ENCODE data around the gene PLAU. TPM values are rescaled to one million over a fixed set of nuclear protein-coding genes. Genes with fewer than 3 reads are reported as not detected.
A peak's percentile ranks its signal among the peaks of the same experiment; 100 is the strongest.
"Not testable (repeated sequence)": the region's sequence is repeated elsewhere in the genome, so short reads cannot be mapped to it uniquely, and the experiment has no call there.

The PLAU gene
- polyA plus RNA-seq, 4 donors: 11.9 to 35.9 (median 20.3) TPM

GRCh38 chr10:73917566-73918305 is 6.8 kb downstream of the PLAU start:
- no peak for DNase-seq (ENCODE audit: low read depth in 4 of 4, low spot score in 3 of 4)

- DNase-seq (ENCODE audit: low read depth in 4 of 4, low spot score in 3 of 4): not testable (repeated sequence)
These were observed 8.5 kb downstream of the PLAU start for GRCh38 chr10:73919481-73919880.

- no peak for DNase-seq (ENCODE audit: low read depth in 4 of 4, low spot score in 3 of 4)
These were observed 9.2 kb downstream of the PLAU start for GRCh38 chr10:73920089-73920488.

- DNase-seq (ENCODE audit: low read depth in 4 of 4, low spot score in 3 of 4): no peak
These were observed 11.3 kb downstream of the PLAU start for GRCh38 chr10:73922007-73922863.

- no peak for DNase-seq (ENCODE audit: low read depth in 4 of 4, low spot score in 3 of 4)
These were observed 11.9 kb downstream of the PLAU start for GRCh38 chr10:73922864-73923133.

GRCh38 chr10:73923935-73924598 is 13.1 kb downstream of the PLAU start:
- DNase-seq (ENCODE audit: low read depth in 4 of 4, low spot score in 3 of 4): no peak

- DNase-seq (ENCODE audit: low read depth in 4 of 4, low spot score in 3 of 4): no peak
These were observed 14.0 kb downstream of the PLAU start for GRCh38 chr10:73924935-73925334.

GRCh38 chr10:73925539-73925938 is 14.6 kb downstream of the PLAU start:
- DNase-seq (ENCODE audit: low read depth in 4 of 4, low spot score in 3 of 4): no peak

GRCh38 chr10:73926152-73926764 is 15.3 kb downstream of the PLAU start:
- no peak for DNase-seq (ENCODE audit: low read depth in 4 of 4, low spot score in 3 of 4)

- not testable (repeated sequence) for DNase-seq (ENCODE audit: low read depth in 4 of 4, low spot score in 3 of 4)
These were observed 19.8 kb downstream of the PLAU start for GRCh38 chr10:73930630-73931327.

- no peak for DNase-seq (ENCODE audit: low read depth in 4 of 4, low spot score in 3 of 4)
These were observed 21.1 kb downstream of the PLAU start for GRCh38 chr10:73931767-73932619.

- DNase-seq (ENCODE audit: low read depth in 4 of 4, low spot score in 3 of 4): no peak
These were observed 21.7 kb downstream of the PLAU start for GRCh38 chr10:73932620-73933112.

- no peak for DNase-seq (ENCODE audit: low read depth in 4 of 4, low spot score in 3 of 4)
These were observed 23.1 kb downstream of the PLAU start for GRCh38 chr10:73934074-73934473.

- no peak for DNase-seq (ENCODE audit: low read depth in 4 of 4, low spot score in 3 of 4)
These were observed 25.0 kb downstream of the PLAU start for GRCh38 chr10:73935895-73936294.

GRCh38 chr10:73937333-73938043 is 26.6 kb downstream of the PLAU start:
- no peak for DNase-seq (ENCODE audit: low read depth in 4 of 4, low spot score in 3 of 4)

GRCh38 chr10:73940634-73941221 is 29.8 kb downstream of the PLAU start:
- DNase-seq (ENCODE audit: low read depth in 4 of 4, low spot score in 3 of 4): peak in 2 of 4 donors; percentile 52 to 67

GRCh38 chr10:73941300-73941699 is 30.4 kb downstream of the PLAU start:
- DNase-seq (ENCODE audit: low read depth in 4 of 4, low spot score in 3 of 4): no peak

GRCh38 chr10:73944356-73945100 is 33.6 kb downstream of the PLAU start:
- DNase-seq (ENCODE audit: low read depth in 4 of 4, low spot score in 3 of 4): no peak
